ENCODE results near the gene ARID1B.
A peak's percentile ranks its signal among the peaks of the same experiment; 100 is the strongest.

ARID1B gene

DNA sequence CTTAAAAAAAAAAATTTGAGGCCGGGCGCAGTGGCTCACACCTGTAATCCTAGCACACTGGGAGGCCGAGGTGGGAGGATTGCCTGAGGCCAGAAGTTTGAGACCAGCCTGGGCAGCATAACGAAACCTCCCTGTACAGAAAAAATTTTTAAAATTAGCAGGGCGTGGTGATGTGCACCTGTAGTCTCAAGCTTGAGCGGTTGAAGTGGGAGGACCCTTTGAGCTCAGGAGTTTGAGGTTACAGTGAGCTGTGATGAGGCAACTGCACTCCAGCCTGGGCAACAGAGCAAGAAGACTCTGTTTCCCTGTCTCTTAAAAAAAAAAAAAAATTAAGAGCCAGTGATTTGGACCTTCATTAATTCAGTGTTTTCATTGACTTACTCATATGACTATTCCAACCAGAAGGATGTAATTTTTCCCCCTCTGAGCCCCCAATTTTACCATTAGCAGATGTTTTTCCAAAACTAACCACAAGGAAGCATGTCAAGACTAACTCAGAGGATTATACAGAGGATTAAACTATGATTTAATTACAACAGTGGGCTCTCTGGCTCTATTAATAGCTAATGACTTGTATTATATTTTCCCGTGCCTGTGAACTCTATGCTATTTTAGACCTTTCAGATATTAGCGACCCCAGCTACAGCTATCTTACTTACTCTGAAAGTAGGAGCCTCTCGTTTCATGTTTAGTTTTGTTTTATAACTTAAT lies 75.1 kb downstream of the ARID1B start:
- no peak for DNase-seq (ENCODE audit: low spot score)

DNA sequence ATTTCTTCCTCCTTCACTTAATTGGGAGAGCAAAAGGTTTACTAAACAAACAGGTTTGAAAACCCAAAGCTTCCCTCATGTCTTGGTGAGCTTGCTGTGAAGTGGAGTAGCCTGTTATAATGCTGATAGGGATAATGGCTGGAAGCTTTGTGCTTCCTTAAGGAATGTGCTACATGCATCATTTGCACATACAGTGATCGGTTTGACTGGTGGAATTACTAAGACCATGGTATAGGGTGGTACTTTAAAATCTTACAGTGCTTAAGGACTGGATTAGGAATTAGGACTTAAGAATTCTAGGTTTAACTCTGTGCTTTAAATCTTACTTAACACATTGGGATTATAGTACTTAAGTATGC lies 75.7 kb downstream of the ARID1B start:
- no peak for DNase-seq (ENCODE audit: low spot score)

- DNase-seq (ENCODE audit: low spot score) = no peak
Observed at GRCh38 chr6:156853733-156854132, 76.6 kb downstream of the ARID1B start.

DNA sequence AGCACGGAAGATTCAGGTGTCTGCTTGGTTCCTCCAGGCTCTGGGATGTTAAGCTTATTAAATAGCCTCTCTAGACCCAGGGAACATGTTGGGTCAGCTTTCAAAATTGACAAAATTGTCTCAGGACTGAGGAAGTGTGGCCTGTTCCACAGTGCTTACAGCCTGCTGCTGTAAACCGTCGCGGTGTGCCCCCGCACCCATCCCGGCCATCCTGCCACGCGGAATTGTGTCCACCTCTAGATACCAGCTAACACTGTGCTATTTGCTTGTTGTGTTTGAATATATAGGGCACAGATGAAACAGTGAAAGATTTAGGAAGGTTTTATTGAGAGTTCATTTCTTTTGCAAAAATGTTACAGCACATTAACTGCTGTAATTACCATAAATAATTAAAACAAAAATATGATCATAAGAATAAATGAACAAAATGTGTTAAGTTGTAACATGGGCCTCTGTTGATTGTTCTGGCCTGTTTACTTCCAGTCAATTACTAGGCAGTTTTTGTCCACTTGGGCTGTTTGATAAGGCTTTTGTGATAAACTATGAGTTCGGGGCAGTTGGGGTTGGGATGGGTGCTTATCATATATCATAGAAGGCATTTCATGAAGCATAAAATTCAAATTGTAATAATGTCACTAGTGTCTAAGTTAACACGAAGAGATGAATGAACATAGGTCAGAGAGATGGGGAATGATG lies 77.4 kb downstream of the ARID1B start:
- no peak for DNase-seq (ENCODE audit: low spot score)

DNA sequence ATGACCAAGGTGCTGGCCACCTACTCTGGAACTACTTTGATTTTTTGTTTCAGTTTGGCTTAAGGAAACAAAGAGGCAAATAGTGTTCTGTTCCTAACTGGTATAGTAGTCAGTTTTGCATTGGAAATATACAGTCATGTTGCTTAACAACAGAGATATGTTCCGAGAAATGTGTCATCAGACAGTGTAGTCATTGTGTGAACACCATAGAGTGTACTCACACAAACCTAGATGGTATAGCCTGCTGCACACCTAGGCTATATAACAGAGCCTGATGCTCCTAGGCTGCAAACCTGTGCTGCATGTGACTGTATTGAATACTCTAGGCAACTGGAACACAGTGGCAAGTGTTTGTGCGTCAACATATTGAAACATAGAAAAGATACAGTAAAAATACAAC lies 80.4 kb downstream of the ARID1B start:
- DNase-seq (ENCODE audit: low spot score) = no peak

- no peak for DNase-seq (ENCODE audit: low spot score)
Observed at GRCh38 chr6:156859686-156860085, 82.5 kb downstream of the ARID1B start.

DNA sequence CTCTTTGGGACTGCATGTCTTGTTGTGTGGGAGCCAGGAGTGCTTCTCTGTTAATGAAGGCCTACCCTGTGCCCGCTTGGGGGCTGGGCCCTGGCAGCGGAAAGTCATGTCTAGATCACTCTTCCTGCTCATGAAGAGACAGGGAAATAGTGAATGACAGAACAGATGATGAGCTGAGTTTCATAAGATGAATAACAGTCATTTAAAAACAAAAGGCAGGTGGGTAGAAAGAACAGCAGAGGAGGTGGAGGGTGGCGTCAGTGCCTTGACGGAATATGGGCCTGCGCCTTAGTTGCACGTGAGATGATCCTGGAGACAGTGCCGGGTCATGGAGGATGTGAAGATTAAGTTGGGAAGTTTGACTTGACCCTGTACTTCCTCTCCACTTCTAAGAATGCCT lies 85.5 kb downstream of the ARID1B start:
- no peak for DNase-seq (ENCODE audit: low spot score)

- DNase-seq (ENCODE audit: low spot score) = no peak
Observed at GRCh38 chr6:156863504-156863903, 86.3 kb downstream of the ARID1B start.

DNA sequence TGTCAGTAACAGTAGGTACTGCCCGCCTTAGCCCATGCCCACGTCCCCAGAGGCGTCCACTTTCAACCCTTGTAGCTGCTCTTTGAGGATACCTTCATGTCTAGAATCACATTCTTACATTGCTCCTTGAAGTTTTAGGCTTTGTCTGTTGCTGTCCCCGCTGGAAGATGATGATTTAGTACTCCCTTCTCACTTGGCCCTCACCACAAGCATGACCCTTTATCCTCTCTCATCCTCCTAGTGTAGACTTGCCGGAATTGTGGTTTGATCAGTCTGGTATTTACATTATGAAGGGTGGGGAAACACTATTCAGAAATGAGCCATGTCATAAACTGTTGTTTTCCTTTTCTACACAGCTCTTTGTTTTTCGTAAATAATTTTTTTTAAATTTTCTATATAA lies 87.4 kb downstream of the ARID1B start:
- DNase-seq (ENCODE audit: low spot score) = no peak

DNA sequence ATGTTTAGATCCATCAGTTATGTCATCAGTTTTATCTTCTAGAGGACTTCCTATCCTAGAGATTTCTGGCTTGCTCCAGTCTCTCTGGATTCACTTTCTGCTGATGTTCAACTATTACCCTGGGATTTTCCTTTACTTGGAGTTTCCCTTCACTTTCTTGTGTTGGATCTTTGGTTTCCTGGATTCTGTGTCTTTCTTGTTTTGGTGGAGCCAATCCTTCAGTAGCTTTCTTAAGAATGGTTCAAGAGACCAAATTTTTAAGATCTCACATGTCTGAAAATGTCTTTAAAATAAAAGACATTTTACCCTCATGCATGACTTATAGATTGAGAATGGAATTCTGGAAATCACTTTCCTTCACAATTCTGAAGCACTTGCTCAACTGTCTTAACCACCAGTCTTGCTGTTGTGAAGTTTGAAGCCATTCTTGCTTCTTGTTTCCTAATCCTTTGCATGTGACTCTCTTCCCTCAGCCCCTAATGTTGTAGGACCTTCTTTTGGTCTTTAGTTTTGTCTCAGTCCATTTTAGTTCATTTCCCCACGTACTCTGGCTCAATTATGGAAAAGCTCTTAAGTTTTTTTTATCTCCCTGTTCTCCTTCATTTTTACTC lies 87.9 kb downstream of the ARID1B start:
- DNase-seq (ENCODE audit: low spot score) = no peak

- DNase-seq (ENCODE audit: low spot score) = peak; percentile 47
Observed at GRCh38 chr6:156866220-156867015, 89.2 kb downstream of the ARID1B start.

DNA sequence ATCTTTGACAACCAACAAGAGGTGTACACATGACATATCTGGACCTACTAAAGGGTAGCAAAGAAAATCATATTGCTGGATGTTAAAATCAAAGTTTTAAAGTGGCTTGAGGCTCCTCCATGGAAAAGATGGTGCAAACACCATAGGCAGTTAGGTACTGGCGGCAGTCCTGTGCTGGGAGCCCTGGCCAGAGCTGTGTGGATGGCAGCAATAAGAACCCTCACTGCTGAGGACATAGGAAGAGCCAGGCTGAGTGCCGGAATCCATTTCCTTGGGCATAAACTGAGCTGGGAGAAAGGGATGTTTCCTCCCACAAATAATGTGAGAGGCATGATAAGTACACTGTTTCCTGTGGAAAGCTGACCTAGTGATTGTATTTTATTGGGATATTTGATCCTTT lies 89.9 kb downstream of the ARID1B start:
- DNase-seq (ENCODE audit: low spot score) = no peak

DNA sequence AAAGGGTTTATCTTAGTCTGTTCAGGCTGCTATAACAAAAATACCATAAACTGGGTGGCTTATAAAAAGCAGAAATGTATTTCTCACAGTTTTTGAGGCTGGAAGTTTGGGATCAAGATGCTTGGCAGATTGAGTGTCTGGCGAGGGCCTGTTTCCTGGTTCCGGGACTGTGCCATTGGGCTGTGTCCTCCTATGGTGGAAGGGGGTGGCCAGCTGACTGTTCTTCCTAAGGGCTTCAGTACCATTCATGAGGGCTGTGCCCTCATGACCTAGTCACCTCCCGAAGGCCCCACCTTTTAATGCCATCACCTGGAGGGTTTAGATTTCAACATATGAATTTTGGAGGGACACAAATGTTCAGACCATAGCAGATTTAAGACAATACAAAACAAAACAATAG lies 91.2 kb downstream of the ARID1B start:
- no peak for DNase-seq (ENCODE audit: low spot score)

GRCh38 chr6:156869980-156870398 lies 92.8 kb downstream of the ARID1B start:
- no peak for DNase-seq (ENCODE audit: low spot score)

DNA sequence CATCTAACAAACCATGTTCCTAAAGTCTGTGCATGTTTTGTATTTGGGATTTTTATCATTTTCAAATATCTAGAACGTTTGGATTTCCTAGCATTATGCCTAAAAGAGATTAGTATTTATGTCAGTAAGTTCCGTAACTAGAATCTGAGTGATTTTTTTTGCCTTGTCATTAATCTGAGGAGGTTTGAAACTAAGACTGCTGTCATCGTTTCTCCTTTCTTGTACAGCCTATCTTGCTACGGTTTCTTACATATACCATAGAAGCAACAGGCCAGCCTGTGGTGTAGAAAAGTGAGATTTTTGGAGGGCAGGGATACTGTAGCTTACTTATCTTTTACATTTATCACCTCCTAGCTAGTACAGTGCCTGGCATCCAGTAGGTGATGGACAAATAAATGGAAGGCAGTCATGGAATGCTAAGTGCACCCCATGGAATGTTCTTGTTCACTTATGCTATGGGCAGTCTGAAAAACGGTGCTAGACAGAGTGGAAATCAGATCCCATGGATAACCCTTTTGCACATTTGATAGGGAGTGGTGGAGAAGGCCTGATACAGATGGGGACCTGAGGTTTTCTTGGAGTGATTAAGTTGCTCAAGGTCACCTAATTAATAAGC lies 93.9 kb downstream of the ARID1B start:
- DNase-seq (ENCODE audit: low spot score) = no peak

DNA sequence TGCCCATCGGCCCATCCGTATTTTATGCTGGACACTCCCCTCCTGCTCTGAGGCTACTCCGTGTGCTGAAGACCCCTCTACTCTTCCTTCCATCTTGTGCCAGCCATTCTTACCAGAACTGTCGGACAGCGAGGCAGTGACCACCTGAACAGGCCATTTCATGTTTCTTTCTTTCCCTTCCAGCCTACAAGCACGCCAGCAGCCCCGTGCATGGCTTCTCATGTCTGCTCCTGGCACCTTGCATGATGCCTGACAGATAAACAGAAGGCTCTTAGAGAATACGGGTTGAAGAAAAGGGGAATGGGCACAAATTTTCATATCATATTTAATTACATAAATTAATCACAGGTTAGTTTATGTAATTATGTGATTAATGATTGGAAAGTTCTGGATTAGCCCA lies 95.7 kb downstream of the ARID1B start:
- no peak for DNase-seq (ENCODE audit: low spot score)

- no peak for DNase-seq (ENCODE audit: low spot score)
Observed at GRCh38 chr6:156873654-156874380, 96.6 kb downstream of the ARID1B start.

DNA sequence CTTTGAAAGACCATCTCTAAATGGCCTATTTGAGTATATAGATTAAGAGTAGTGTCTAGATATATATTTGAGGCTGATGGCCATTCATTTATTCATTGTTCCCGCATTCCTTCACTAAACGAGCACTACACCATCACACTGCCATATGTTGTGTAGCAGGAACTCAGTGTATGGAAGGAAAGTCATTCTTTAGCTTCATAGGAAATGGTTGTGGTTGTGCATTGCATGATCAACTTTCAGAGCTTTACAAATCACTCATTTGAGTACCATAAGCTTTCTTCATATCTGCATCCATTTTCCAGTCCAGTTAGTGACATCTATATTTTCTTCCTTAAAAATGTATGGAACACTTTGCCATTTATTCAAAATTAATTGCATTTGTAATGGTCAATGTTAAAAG lies 97.9 kb downstream of the ARID1B start:
- no peak for DNase-seq (ENCODE audit: low spot score)

DNA sequence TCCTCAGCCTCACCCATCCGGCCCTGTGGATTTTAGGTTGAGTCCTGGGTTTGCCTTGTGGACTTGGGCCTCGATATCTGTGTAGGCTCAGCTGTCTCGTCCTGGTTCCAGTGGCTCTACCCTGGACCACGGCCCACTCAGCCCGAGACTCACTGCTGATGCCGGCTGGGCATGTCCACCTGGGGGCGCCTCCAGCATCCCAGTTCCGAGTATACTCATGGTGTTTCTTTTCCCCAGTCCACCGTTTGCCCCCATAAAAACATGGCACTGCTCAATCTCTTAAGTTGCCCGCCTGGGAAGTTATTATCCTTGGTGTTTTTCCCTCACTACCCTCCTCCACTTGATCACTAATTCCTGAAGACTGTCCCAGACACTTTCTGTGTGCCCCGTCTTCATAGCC lies 99.1 kb downstream of the ARID1B start:
- peak; percentile 35 for DNase-seq (ENCODE audit: low spot score)

DNA sequence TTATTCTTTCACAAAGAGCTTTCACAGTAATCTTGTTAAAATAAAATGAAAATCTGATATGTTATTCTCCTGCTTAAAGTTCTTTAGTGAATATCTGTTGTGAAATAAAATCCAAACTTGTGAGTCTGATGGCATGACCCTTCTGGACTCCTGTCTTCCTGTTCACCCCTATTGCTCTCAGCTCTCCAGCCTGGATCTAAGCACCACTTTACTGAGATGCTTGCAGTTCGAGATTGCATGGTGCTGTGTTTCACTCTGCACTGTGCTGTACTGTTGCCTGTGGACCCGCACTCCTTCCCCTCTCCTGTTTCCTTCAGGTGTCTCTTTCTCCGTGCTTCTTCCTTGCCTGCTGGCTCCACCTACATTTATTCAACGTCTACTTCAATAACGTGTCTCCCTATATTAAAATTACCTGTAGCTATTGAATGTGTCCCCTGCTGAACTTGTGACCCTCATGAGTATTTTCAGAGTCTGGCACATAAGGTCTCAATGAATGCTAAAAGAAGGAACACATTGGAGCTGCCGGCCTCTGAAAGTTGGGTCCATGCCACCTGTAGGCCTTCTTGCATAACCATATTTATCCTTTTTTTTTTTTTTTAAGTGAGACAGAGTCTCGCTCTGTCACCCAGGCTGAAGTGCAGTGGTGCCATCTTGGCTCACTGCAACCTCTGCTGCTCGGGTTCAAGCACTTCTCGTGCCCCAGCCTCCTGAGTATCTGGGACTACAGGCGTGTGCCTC lies 100.1 kb downstream of the ARID1B start:
- no peak for DNase-seq (ENCODE audit: low spot score)

DNA sequence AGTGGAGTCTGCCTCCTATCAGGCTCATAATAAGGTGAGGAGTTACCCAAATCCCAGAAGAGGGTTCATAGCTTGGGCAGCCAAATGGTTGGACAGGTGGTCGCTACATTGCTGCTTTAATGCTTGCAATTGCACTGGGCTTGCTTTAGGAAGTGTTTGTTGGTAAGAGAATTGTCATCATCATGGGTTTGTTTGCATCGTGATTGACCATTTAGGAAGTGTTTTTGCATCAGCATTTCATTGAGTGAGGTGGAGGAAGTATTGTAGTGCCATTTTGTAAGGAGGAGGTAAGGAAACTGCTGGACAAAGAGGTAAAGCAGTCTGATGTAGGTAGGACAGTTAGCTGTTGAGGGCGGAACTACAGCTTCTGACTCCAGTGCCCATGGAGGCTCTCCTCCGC lies 101.5 kb downstream of the ARID1B start:
- no peak for DNase-seq (ENCODE audit: low spot score)
